GM19372 (cell line): ENCODE results near the gene CD101.

Source experiments
- ATAC-seq: cut with Tn5 transposase; IDR thresholded peaks from one replicate; pipeline ENCODE4 v1.9.1; 2021; ENCODE audit warnings: mild to moderate bottlenecking, low read depth, moderate library complexity; ENCODE audit not compliant: unreplicated experiment

Gene CD101

GRCh38 chr1:116984406-116985160 is 17.0 kb upstream of the CD101 start:
- no peak for ATAC-seq

- no peak for ATAC-seq
Observed at GRCh38 chr1:116986421-116987255, 14.9 kb upstream of the CD101 start.

- no peak for ATAC-seq
Observed at GRCh38 chr1:116987256-116987555, 14.4 kb upstream of the CD101 start.

GRCh38 chr1:116988248-116988647 is 13.3 kb upstream of the CD101 start:
- ATAC-seq: no peak

GRCh38 chr1:116988908-116989307 is 12.7 kb upstream of the CD101 start:
- ATAC-seq: no peak

GRCh38 chr1:116989835-116990234 is 11.7 kb upstream of the CD101 start:
- ATAC-seq: no peak

- no peak for ATAC-seq
Observed at GRCh38 chr1:116990612-116991151, 10.9 kb upstream of the CD101 start.

GRCh38 chr1:116991171-116991845 is 10.3 kb upstream of the CD101 start:
- no peak for ATAC-seq

GRCh38 chr1:116991918-116992317 is 9.6 kb upstream of the CD101 start:
- no peak for ATAC-seq

- ATAC-seq: no peak
Observed at GRCh38 chr1:116993286-116993685, 8.3 kb upstream of the CD101 start.

GRCh38 chr1:116994411-116994810 is 7.1 kb upstream of the CD101 start:
- no peak for ATAC-seq

- no peak for ATAC-seq
Observed at GRCh38 chr1:116997066-116997465, 4.5 kb upstream of the CD101 start.

GRCh38 chr1:116997636-116998035 is 3.9 kb upstream of the CD101 start:
- no peak for ATAC-seq

GRCh38 chr1:116999596-116999995 is 2.0 kb upstream of the CD101 start:
- ATAC-seq: no peak

GRCh38 chr1:117000142-117000541 is 1.4 kb upstream of the CD101 start:
- no peak for ATAC-seq

GRCh38 chr1:117003223-117003875 is 1.8 kb downstream of the CD101 start:
- ATAC-seq: no peak

- ATAC-seq: no peak
Observed at GRCh38 chr1:117007719-117008013, 6.1 kb downstream of the CD101 start.

GRCh38 chr1:117008656-117009055 is 7.1 kb downstream of the CD101 start:
- ATAC-seq: no peak

- ATAC-seq: no peak
Observed at GRCh38 chr1:117009132-117009531, 7.6 kb downstream of the CD101 start.

- ATAC-seq: no peak
Observed at GRCh38 chr1:117010310-117010969, 8.9 kb downstream of the CD101 start.
